Gastrocnemius medialis (tissue), 4 donors: ENCODE data around the gene XPR1. TPM values are rescaled to one million over a fixed set of nuclear protein-coding genes. Genes with fewer than 3 reads are reported as not detected.

Experiments
- ATAC-seq, 2 donors: fragments of 150-250 bp; one replicate each; pipeline ENCODE4 v1.9.1; 2016
- DNase-seq, 2 donors: peaks; one replicate each; pipeline ENCODE4 v3.0.0-alpha.2; 2019
- H3K27ac ChIP-seq, 4 donors: fragments of 200-600 bp; sonication (generic); 1 replicate in 1 of 4; 2 replicates in 3 of 4; pipeline ENCODE4 v1.5.1; 2016 to 2018; ENCODE audit warnings: mild to moderate bottlenecking in 2 of 4, moderate library complexity in 1 of 4
- H3K27me3 ChIP-seq, 3 donors: fragments of 200-600 bp; sonication (generic) in 2 of 3; 1 replicate in 1 of 3; 2 replicates in 2 of 3; pipeline versions ENCODE4 v1.5.1 to v1.6.0; 2016 to 2019; ENCODE audit warnings: mild to moderate bottlenecking in 1 of 3, moderate library complexity in 1 of 3
- H3K36me3 ChIP-seq, 2 donors: fragments of 200-600 bp; sonication (generic) in 1 of 2; one replicate each; pipeline ENCODE4 v1.5.1; 2017 to 2018
- H3K4me1 ChIP-seq, 2 donors: fragments of 200-600 bp; sonication (generic) in 1 of 2; one replicate each; pipeline ENCODE4 v1.5.1; 2016 to 2017; ENCODE audit warnings: mild to moderate bottlenecking in 2 of 2
- H3K4me3 ChIP-seq, 4 donors: fragments of 200-600 bp; sonication (generic) in 3 of 4; 1 replicate in 1 of 4; 2 replicates in 3 of 4; pipeline ENCODE4 v1.5.1; 2016 to 2019; ENCODE audit warnings: mild to moderate bottlenecking in 2 of 4
- H3K9me3 ChIP-seq, 3 donors: fragments of 200-600 bp; sonication (generic) in 2 of 3; 1 replicate in 1 of 3; 2 replicates in 2 of 3; pipeline ENCODE4 v1.5.1; 2016 to 2019
- CTCF ChIP-seq, 5 experiments: fragments of 450-650 bp in 3 of 5; fragments of 200-600 bp in 2 of 5; sonication (generic) in 2 of 5; IDR thresholded peaks in 4 of 5; conservative IDR thresholded peaks in 1 of 5; 1 replicate in 4 of 5; 2 replicates in 1 of 5; pipeline ENCODE4 v1.5.1; 2016 to 2019; ENCODE audit warnings: antibody characterized with exemption in 5 of 5, mild to moderate bottlenecking in 3 of 5, moderate library complexity in 3 of 5
- POLR2A ChIP-seq, 2 donors: fragments of 450-650 bp; IDR thresholded peaks; one replicate each; pipeline ENCODE4 v1.6.1; 2017; ENCODE audit warnings: antibody characterized with exemption in 2 of 2, mild to moderate bottlenecking in 2 of 2, moderate library complexity in 2 of 2
- in situ Hi-C, 4 donors: fragments of 200-750 bp; cut with MboI; loops; one replicate each; pipeline versions ENCODE4 v1.15.0 to v1.8.0; 2017; ENCODE audit warnings: low sequenced_read_pairs in 4 of 4
- intact Hi-C: fragments of 100-400 bp; cut with DNase I; formaldehyde crosslinking; loops from one replicate; pipeline ENCODE4 v1.15.1; 2023; ENCODE audit warnings: low total_unique reads
- total RNA-seq, 4 donors: library from RNA; depleted of rRNA; stranded (reverse); fragments of >200 nt; gene quantifications; one replicate each; pipeline versions ENCODE4 v1.1.0 to v1.2.3, GENCODE V29; 2016

The XPR1 gene
- total RNA-seq, 4 donors from 2014 or later = 14.5 to 24.9 (median 18.6) TPM

- intact Hi-C loops = no loop called here
- TF ChIP-seq CTCF (IDR thresholded peaks at IDR 0.05 in 4 of 5, conservative IDR thresholded peaks at IDR 0.05 in 1 of 5) = no peak
- TF ChIP-seq POLR2A (IDR thresholded peaks at IDR 0.05) = no peak
- Histone ChIP-seq H3K27me3 (no peaks in the 10 kb centered on the region), H3K27ac (no peak overlapping the region), H3K9me3 (no peaks in the 10 kb centered on the region), H3K36me3 (peaks cover 0 to 7% of the 10 kb centered on the region in 2 donors), H3K4me1 (no peaks in the 10 kb centered on the region), H3K4me3 (no peak overlapping the region)
- in situ Hi-C loops = loop anchor here in 2 of 4 donors (5.0 to 25.0 kb wide), 3 partner anchors 222 to 345 kb away; partner anchors contain the start of gene XPR1 (in 1 of the 2)
- ATAC-seq (no peak), DNase-seq (no peak)
Observed at GRCh38 chr1:180859306-180859705, 227.5 kb downstream of the XPR1 start.

- no peak for DNase-seq
- Histone ChIP-seq H3K4me3 (no peak overlapping the region), H3K27me3 (no peaks in the 10 kb centered on the region), H3K36me3 (peaks cover 0 to 15% of the 10 kb centered on the region in 2 donors), H3K4me1 (no peaks in the 10 kb centered on the region), H3K27ac (no peak overlapping the region), H3K9me3 (no peaks in the 10 kb centered on the region)
- in situ Hi-C loops = loop anchor here in 3 of 4 donors (5.0 to 25.0 kb wide), 2 partner anchors 223 to 343 kb away; partner anchors contain the start of gene XPR1 (in 1 of the 3)
- no peak for ATAC-seq
- TF ChIP-seq POLR2A (IDR thresholded peaks at IDR 0.05) (no peak), CTCF (IDR thresholded peaks at IDR 0.05 in 4 of 5, conservative IDR thresholded peaks at IDR 0.05 in 1 of 5) (no peak)
- intact Hi-C loops = loop anchor here (5.0 kb wide), 3 partner anchors 228 to 343 kb away; partner anchors contain the start of gene XPR1
Observed at GRCh38 chr1:180860535-180860934, 228.7 kb downstream of the XPR1 start.

- H3K9me3 ChIP-seq = no peaks in the 10 kb centered on the region
- peaks cover 0 to 15% of the 10 kb centered on the region in 2 donors for H3K36me3 ChIP-seq
- H3K4me3 ChIP-seq = no peak overlapping the region
- H3K27ac ChIP-seq = no peak overlapping the region
- no peak for ATAC-seq
- in situ Hi-C loops (loop anchor here in 3 of 4 donors (5.0 to 25.0 kb wide), 2 partner anchors 225 to 345 kb away; partner anchors contain the start of gene XPR1 (in 1 of the 3)), intact Hi-C loops (loop anchor here (5.0 kb wide), 3 partner anchors 230 to 345 kb away; partner anchors contain the start of gene XPR1)
- no peaks in the 10 kb centered on the region for H3K27me3 ChIP-seq
- H3K4me1 ChIP-seq = no peaks in the 10 kb centered on the region
- DNase-seq = no peak
- no peak for TF ChIP-seq CTCF (IDR thresholded peaks at IDR 0.05 in 4 of 5, conservative IDR thresholded peaks at IDR 0.05 in 1 of 5)
- TF ChIP-seq POLR2A (IDR thresholded peaks at IDR 0.05) = no peak
Observed at GRCh38 chr1:180862305-180862704, 230.5 kb downstream of the XPR1 start.

- Histone ChIP-seq H3K4me1 (no peaks in the 10 kb centered on the region), H3K36me3 (peaks cover 0 to 15% of the 10 kb centered on the region in 2 donors), H3K9me3 (no peaks in the 10 kb centered on the region), H3K27ac (no peak overlapping the region), H3K27me3 (no peaks in the 10 kb centered on the region), H3K4me3 (no peak overlapping the region)
- intact Hi-C loops (loop anchor here (5.0 kb wide), 3 partner anchors 231 to 346 kb away; partner anchors contain the start of gene XPR1), in situ Hi-C loops (loop anchor here in 3 of 4 donors (5.0 to 25.0 kb wide), 2 partner anchors 226 to 346 kb away; partner anchors contain the start of gene XPR1 (in 1 of the 3))
- DNase-seq = no peak
- ATAC-seq = no peak
- no peak for TF ChIP-seq POLR2A (IDR thresholded peaks at IDR 0.05)
- peak; percentile 58 to 81 (median 72) for TF ChIP-seq CTCF (IDR thresholded peaks at IDR 0.05 in 4 of 5, conservative IDR thresholded peaks at IDR 0.05 in 1 of 5)
Observed at GRCh38 chr1:180863158-180863775, 231.4 kb downstream of the XPR1 start.
